Peyer's patch (tissue), 4 donors: Measurements from ENCODE around the gene BRMS1L. TPM values are rescaled to one million over a fixed set of nuclear protein-coding genes. Genes with fewer than 3 reads are reported as not detected.

ENCODE experiments used
- DNase-seq, 3 donors: peaks; one replicate each; pipeline ENCODE4 v3.0.0-alpha.2; 2017 to 2019
- H3K27ac ChIP-seq, 4 donors: fragments of 200-600 bp; sonication (generic); one replicate each; pipeline ENCODE4 v1.5.1; 2016 to 2019
- H3K27me3 ChIP-seq, 2 donors: fragments of 200-600 bp; sonication (generic); one replicate each; pipeline ENCODE4 v1.5.1; 2019
- H3K36me3 ChIP-seq, 3 donors: fragments of 200-600 bp; sonication (generic); one replicate each; pipeline ENCODE4 v1.5.1; 2016 to 2019
- H3K4me1 ChIP-seq, 4 donors: fragments of 200-600 bp; sonication (generic); one replicate each; pipeline ENCODE4 v1.5.1; 2016 to 2019
- H3K4me3 ChIP-seq, 4 donors: fragments of 200-600 bp; sonication (generic); 1 replicate in 3 of 4; 2 replicates in 1 of 4; pipeline ENCODE4 v1.5.1; 2016 to 2019; ENCODE audit warnings: mild to moderate bottlenecking in 1 of 4
- H3K9me3 ChIP-seq, 4 donors: fragments of 200-600 bp; sonication (generic); one replicate each; pipeline ENCODE4 v1.5.1; 2016 to 2019; ENCODE audit warnings: mild to moderate bottlenecking in 1 of 4
- POLR2A ChIP-seq, 2 donors: fragments of 450-650 bp; IDR thresholded peaks; one replicate each; pipeline ENCODE4 v1.5.1; 2017; ENCODE audit warnings: antibody characterized with exemption in 2 of 2, mild to moderate bottlenecking in 2 of 2, moderate library complexity in 2 of 2
- total RNA-seq, 4 donors: library from RNA; depleted of rRNA; stranded (reverse); fragments of >200 nt; gene quantifications; one replicate each; pipeline ENCODE4 v1.1.0, GENCODE V29; 2016
- TF ChIP-seq, protein P1 (sequence below), 6 experiments: fragments of 450-650 bp in 4 of 6; fragments of 200-600 bp in 2 of 6; sonication (generic) in 1 of 6; IDR thresholded peaks; one replicate each; pipeline ENCODE4 v1.5.1; 2017 to 2019; ENCODE audit warnings: antibody characterized with exemption in 6 of 6, mild to moderate bottlenecking in 3 of 6, moderate library complexity in 1 of 6

BRMS1L gene
- total RNA-seq, 4 donors from 2014 or later: 0.53 to 4.1 (median 2.4) TPM

DNA sequence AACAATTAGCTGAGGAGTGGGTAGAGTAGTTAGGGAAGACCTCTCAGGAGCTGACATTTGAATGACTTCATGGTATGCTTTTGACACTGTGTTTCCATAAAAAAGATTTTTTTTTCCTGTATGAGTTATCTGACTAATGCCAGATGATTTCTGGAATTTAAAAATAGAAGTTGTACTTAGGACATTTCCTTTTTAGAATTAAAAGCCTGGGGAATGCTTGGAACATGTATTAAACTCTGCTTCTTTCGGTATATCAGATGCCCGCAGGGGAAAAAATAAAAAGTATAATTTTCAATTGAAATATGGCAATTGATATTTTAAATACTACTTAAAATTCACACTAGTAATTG is 41.1 kb downstream of the BRMS1L start:
- no peaks in the 10 kb centered on the region for H3K9me3 ChIP-seq
- no peak overlapping the region for H3K27ac ChIP-seq
- peaks cover 0 to 4% (median 0%) of the 10 kb centered on the region in 3 donors for H3K36me3 ChIP-seq
- no peak for DNase-seq
- H3K4me3 ChIP-seq: no peak overlapping the region
- TF ChIP-seq, protein P1, sequence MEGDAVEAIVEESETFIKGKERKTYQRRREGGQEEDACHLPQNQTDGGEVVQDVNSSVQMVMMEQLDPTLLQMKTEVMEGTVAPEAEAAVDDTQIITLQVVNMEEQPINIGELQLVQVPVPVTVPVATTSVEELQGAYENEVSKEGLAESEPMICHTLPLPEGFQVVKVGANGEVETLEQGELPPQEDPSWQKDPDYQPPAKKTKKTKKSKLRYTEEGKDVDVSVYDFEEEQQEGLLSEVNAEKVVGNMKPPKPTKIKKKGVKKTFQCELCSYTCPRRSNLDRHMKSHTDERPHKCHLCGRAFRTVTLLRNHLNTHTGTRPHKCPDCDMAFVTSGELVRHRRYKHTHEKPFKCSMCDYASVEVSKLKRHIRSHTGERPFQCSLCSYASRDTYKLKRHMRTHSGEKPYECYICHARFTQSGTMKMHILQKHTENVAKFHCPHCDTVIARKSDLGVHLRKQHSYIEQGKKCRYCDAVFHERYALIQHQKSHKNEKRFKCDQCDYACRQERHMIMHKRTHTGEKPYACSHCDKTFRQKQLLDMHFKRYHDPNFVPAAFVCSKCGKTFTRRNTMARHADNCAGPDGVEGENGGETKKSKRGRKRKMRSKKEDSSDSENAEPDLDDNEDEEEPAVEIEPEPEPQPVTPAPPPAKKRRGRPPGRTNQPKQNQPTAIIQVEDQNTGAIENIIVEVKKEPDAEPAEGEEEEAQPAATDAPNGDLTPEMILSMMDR (IDR thresholded peaks at IDR 0.05): no peak
- no peak for TF ChIP-seq POLR2A (IDR thresholded peaks at IDR 0.05)
- H3K4me1 ChIP-seq: no peaks in the 10 kb centered on the region
- no peaks in the 10 kb centered on the region for H3K27me3 ChIP-seq

DNA sequence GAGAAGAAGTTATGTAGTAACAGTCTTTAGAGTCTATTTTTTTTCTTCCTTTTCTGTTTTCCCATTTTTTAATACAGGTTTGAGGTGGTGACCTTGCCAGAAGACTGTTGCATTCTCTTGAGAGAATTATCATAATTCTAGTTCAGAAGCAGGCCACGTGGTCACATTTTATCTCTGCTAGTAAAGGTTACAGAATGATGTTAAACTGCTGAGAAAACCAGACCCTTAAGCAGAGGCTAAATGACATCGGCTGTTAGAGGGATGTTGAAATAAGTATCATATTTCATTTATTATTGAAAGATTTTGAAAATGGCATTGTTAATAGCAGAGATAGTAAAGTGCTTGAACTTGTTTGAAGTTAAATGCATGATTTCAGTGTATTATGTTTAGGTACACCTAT is 49.2 kb downstream of the BRMS1L start:
- no peak overlapping the region for H3K27ac ChIP-seq
- TF ChIP-seq POLR2A (IDR thresholded peaks at IDR 0.05): no peak
- TF ChIP-seq, protein P1 (IDR thresholded peaks at IDR 0.05): no peak
- no peak for DNase-seq
- H3K4me3 ChIP-seq: no peak overlapping the region
- peaks cover 0 to 11% (median 0%) of the 10 kb centered on the region in 4 donors for H3K4me1 ChIP-seq
- no peaks in the 10 kb centered on the region for H3K27me3 ChIP-seq
- H3K36me3 ChIP-seq: no peaks in the 10 kb centered on the region
- H3K9me3 ChIP-seq: no peaks in the 10 kb centered on the region

DNA sequence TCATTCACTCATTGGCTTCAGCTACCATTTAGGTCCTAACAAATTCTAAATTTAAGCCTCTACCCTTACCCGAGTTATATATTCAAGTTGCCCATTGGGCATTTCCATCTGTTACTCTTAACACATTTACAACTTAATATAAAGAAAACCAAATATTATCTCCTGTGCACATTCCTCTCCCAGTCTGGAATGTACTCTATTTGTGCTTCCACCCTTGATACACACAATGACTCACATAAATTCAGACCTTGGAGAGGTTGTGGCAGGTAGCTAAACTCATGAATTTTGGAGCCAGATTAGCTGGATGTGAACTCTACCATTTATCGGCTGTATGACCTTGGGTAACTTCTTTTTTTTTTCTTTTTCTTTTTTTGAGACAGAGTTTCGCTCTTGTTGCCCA is 51.1 kb downstream of the BRMS1L start:
- Histone ChIP-seq H3K27ac (no peak overlapping the region), H3K36me3 (no peaks in the 10 kb centered on the region), H3K4me1 (peaks cover 0 to 11% (median 0%) of the 10 kb centered on the region in 4 donors), H3K4me3 (no peak overlapping the region), H3K27me3 (no peaks in the 10 kb centered on the region), H3K9me3 (no peaks in the 10 kb centered on the region)
- no peak for TF ChIP-seq POLR2A (IDR thresholded peaks at IDR 0.05)
- TF ChIP-seq, protein P1 (IDR thresholded peaks at IDR 0.05): no peak
- DNase-seq: no peak

DNA sequence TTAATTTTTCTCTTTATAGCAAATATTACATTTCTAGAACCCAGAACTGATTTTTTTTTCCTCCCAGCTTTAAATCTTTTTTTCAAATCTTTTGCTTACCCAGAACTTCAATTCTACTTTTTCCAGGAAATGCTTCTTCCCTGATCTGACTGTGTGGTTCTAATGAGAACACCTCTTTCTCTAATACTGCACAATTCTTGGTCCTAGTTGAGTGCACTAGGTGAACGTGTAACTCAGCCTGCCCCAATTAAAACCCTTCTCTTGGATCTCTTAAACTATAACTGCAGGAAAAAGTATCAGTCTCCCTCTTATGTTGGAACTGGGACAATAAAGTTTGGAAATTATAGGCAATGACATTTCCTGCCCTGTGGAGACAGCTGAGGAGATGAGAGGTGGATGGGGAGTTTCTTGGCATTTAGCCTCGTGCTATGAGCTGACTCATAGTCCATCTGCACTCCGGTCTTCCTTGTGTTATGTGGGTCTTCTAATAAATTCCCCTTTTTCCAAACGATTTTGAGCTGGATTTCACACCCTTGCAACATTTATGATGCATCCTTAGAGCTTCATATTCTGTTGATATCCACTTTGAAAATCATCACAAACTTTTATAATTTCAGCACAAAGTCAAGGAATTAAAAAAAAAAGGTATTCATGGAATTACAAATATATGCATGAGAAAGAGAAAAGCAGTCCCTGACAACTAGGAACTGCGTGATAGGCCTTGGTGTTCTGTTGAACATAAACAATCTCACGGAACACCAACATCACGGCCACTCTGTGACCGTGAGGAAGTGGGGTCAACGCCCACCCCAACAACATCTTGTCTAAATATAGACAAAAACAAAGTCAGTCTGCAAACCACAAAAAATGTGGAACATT is 52.4 kb downstream of the BRMS1L start:
- peak overlapping the region in 2 of 4 donors; percentile 52 to 59 for H3K27ac ChIP-seq
- no peak for TF ChIP-seq POLR2A (IDR thresholded peaks at IDR 0.05)
- TF ChIP-seq, protein P1 (IDR thresholded peaks at IDR 0.05): no peak

DNA sequence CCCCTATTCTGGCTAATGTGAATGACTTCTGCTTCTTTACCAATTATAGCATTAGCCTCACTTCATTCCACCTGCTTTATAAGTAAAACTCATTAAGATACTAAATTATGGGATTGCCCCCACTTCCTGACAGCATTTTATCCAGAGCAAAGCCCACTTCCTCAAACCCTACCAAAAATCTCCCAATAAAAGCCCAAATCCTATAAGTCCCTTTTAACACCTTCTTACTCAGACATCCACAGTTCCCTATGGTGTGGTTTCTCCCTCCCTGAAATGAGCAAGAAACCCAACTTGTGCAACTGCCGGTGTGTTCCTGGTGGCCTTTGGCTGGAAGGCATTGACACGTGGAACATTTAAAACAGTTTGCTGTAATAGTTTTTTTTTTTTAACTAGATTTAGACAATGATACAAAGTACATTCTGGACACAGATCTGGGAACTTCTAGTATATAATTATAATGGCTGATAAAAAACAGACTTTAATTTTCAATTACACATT is 53.1 kb downstream of the BRMS1L start:
- H3K36me3 ChIP-seq: no peaks in the 10 kb centered on the region
- H3K4me3 ChIP-seq: no peak overlapping the region
- peak overlapping the region in 2 of 4 donors; percentile 10 to 52 for H3K27ac ChIP-seq

More for the DNA sequence above, 52.4 kb downstream of the BRMS1L start:
- no peaks in the 10 kb centered on the region for H3K36me3 ChIP-seq
- peak in 1 of 3 donors; percentile 54 for DNase-seq
- H3K4me1 ChIP-seq: peaks cover 0 to 11% (median 0%) of the 10 kb centered on the region in 4 donors
- H3K4me3 ChIP-seq: no peak overlapping the region
- H3K27me3 ChIP-seq: no peaks in the 10 kb centered on the region
- H3K9me3 ChIP-seq: no peaks in the 10 kb centered on the region

More for the DNA sequence above, 53.1 kb downstream of the BRMS1L start:
- TF ChIP-seq POLR2A (IDR thresholded peaks at IDR 0.05): no peak
- TF ChIP-seq, protein P1 (IDR thresholded peaks at IDR 0.05): no peak
- Histone ChIP-seq H3K27me3 (no peaks in the 10 kb centered on the region), H3K4me1 (peaks cover 0 to 11% (median 0%) of the 10 kb centered on the region in 4 donors), H3K9me3 (no peaks in the 10 kb centered on the region)
- no peak for DNase-seq
